IMR-90 (cell line): ENCODE data around the gene PUDP.

Experiments used
- CEBPB ChIP-seq: IDR thresholded peaks from 2 replicates; pipeline ENCODE4 v1.6.1; 2012; ENCODE audit warnings: low read depth, low read length, improper control_type of control experiment
- FOS ChIP-seq: fragments of 150-350 bp; IDR thresholded peaks from 2 replicates; pipeline ENCODE4 v1.6.1; 2016; ENCODE audit warnings: low read depth, low read length
- MAFK ChIP-seq: IDR thresholded peaks from 2 replicates; pipeline ENCODE4 v1.6.1; 2012; ENCODE audit warnings: low read depth, low read length, improper control_type of control experiment
- MXI1 ChIP-seq: IDR thresholded peaks from 2 replicates; pipeline ENCODE4 v1.6.1; 2012; ENCODE audit warnings: low read depth, mild to moderate bottlenecking, low read length, moderate library complexity, borderline replicate concordance
- NFE2L2 ChIP-seq: fragments of 150-350 bp; IDR thresholded peaks from 2 replicates; pipeline ENCODE4 v1.6.1; 2016; ENCODE audit warnings: low read depth, mild to moderate bottlenecking, low read length
- POLR2A ChIP-seq: IDR thresholded peaks from 2 replicates; pipeline ENCODE4 v1.6.1; 2012; ENCODE audit warnings: mild to moderate bottlenecking, low read depth, low read length
- RAD21 ChIP-seq: IDR thresholded peaks from 2 replicates; pipeline ENCODE4 v1.6.1; 2012; ENCODE audit warnings: low read length, improper control_type of control experiment
- RCOR1 ChIP-seq: IDR thresholded peaks from 2 replicates; pipeline ENCODE4 v1.6.1; 2012; ENCODE audit warnings: mild to moderate bottlenecking, low read length, improper control_type of control experiment; ENCODE audit not compliant: insufficient replicate concordance
- RFX5 ChIP-seq: IDR thresholded peaks from 2 replicates; pipeline ENCODE4 v1.8.0; 2012; ENCODE audit warnings: low read depth, mild to moderate bottlenecking, low read length, moderate library complexity
- TF ChIP-seq, protein P1 (sequence below): conservative IDR thresholded peaks from 2 replicates; pipeline ENCODE4 v1.5.1; 2012; ENCODE audit warnings: mild to moderate bottlenecking, low read depth, low read length, improper control_type of control experiment
- TF ChIP-seq, protein P2 (sequence below): fragments of 150-350 bp; IDR thresholded peaks from 2 replicates; pipeline ENCODE4 v1.6.1; 2017; ENCODE audit warnings: mild to moderate bottlenecking, antibody characterized with exemption, low read length, low read depth
- TF ChIP-seq, protein P3 (sequence below): fragments of 150-350 bp; IDR thresholded peaks from 2 replicates; pipeline ENCODE4 v1.6.1; 2016; ENCODE audit warnings: low read depth, mild to moderate bottlenecking, low read length, moderate library complexity, borderline replicate concordance

DNA sequence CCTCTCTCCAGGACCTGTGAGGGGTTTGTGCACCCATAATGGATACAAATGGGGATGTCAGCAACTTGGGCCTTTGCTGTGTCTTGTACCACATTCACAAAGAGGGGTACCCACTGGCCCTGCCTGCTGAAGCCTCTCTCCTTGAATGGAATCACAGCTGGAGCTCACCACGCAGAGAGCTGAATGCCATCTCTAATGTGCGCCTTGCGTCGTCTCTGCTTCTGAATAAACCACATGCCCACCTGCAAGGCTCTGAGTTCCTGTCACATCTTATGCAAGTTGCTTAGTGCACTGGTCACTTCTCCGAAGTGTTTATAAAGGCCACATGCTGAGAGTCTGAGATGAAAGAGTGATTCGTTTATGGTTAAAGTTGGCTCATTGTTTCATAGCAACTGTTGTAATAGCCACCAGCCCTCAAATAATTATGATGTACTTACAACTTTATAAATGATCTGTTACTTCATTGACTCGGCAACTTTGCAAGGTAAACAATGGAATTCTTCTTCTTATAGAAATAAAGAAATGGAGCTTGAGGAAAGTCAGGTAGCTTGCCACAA, 6.2 kb upstream of the PUDP start:
- TF ChIP-seq, protein P1, sequence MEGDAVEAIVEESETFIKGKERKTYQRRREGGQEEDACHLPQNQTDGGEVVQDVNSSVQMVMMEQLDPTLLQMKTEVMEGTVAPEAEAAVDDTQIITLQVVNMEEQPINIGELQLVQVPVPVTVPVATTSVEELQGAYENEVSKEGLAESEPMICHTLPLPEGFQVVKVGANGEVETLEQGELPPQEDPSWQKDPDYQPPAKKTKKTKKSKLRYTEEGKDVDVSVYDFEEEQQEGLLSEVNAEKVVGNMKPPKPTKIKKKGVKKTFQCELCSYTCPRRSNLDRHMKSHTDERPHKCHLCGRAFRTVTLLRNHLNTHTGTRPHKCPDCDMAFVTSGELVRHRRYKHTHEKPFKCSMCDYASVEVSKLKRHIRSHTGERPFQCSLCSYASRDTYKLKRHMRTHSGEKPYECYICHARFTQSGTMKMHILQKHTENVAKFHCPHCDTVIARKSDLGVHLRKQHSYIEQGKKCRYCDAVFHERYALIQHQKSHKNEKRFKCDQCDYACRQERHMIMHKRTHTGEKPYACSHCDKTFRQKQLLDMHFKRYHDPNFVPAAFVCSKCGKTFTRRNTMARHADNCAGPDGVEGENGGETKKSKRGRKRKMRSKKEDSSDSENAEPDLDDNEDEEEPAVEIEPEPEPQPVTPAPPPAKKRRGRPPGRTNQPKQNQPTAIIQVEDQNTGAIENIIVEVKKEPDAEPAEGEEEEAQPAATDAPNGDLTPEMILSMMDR: no peak
- TF ChIP-seq MXI1: no peak
- no peak for TF ChIP-seq POLR2A
- TF ChIP-seq RFX5: no peak
- no peak for TF ChIP-seq FOS
- TF ChIP-seq MAFK: no peak
- TF ChIP-seq RAD21: no peak
- TF ChIP-seq, protein P2, sequence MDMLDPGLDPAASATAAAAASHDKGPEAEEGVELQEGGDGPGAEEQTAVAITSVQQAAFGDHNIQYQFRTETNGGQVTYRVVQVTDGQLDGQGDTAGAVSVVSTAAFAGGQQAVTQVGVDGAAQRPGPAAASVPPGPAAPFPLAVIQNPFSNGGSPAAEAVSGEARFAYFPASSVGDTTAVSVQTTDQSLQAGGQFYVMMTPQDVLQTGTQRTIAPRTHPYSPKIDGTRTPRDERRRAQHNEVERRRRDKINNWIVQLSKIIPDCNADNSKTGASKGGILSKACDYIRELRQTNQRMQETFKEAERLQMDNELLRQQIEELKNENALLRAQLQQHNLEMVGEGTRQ: no peak
- no peak for TF ChIP-seq CEBPB
- no peak for TF ChIP-seq NFE2L2
- no peak for TF ChIP-seq RCOR1
- TF ChIP-seq, protein P3, sequence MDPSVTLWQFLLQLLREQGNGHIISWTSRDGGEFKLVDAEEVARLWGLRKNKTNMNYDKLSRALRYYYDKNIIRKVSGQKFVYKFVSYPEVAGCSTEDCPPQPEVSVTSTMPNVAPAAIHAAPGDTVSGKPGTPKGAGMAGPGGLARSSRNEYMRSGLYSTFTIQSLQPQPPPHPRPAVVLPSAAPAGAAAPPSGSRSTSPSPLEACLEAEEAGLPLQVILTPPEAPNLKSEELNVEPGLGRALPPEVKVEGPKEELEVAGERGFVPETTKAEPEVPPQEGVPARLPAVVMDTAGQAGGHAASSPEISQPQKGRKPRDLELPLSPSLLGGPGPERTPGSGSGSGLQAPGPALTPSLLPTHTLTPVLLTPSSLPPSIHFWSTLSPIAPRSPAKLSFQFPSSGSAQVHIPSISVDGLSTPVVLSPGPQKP: no peak
